ENCODE measurements around the gene REXO5. TPM values are rescaled to one million over a fixed set of nuclear protein-coding genes. Genes with fewer than 3 reads are reported as not detected.

REXO5 gene
- total and polyA plus RNA-seq, 2 donors (not counting 3 experiments of a cell fraction or from before 2014, with no cell fraction given) = 2.3 to 11.5 TPM

DNA sequence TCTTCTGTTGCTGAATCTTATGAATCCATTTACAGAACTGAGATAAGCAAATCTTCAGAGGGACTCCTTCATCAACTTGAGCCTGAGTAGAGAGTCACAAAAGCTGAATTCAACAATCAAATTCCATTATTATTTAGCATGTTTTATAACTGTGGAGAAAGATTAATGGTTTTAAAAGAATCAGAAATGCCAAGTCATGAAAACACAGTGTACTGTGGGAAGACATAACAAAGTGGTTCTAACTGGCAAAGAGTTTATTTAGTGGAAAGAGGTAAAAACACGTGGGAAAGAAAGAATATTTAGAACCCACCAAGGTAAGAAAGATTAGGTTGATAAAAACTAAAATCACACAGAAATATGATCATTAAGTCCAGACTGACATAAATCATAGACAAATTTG, 5.0 kb upstream of the REXO5 start:
- TF ChIP-seq GATA2 (IDR thresholded peaks at IDR 0.05; ENCODE audit: insufficient read depth, insufficient read length, low read depth, low read length) = no peak
- Histone ChIP-seq H3K36me3 (ENCODE audit: control insufficient read depth in 2 of 2, extremely low read depth in 1 of 2, insufficient read depth in 2 of 2, low read length in 2 of 2) (no peaks in the 10 kb centered on the region), H4K20me1 (replicated peaks; ENCODE audit: control insufficient read depth, extremely low read depth, insufficient read depth, low read length) (no peaks in the 10 kb centered on the region), H3K4me2 (ENCODE audit: insufficient read depth, low read length) (no peak overlapping the region), H3K27me3 (ENCODE audit: control insufficient read depth in 2 of 2, insufficient read depth in 2 of 2, low read length in 2 of 2) (no peaks in the 10 kb centered on the region), H3K9me3 (replicated peaks; ENCODE audit: control insufficient read depth, insufficient read depth, low read length) (no peaks in the 10 kb centered on the region), H2AFZ (ENCODE audit: low read depth, low read length) (no peak overlapping the region), H3K9me1 (replicated peaks; ENCODE audit: control insufficient read depth, extremely low read depth, insufficient read depth, low read length) (no peaks in the 10 kb centered on the region), H3K79me2 (ENCODE audit: control insufficient read depth, insufficient read depth, low read length) (no peaks in the 10 kb centered on the region), H3K4me3 (replicated peaks in 1 of 3; ENCODE audit: insufficient read depth in 1 of 3, low read depth in 1 of 3, low read length in 3 of 3) (no peak overlapping the region), H3K4me1 (ENCODE audit: control insufficient read depth, extremely low read depth, insufficient read depth, low read length) (peaks cover 8% of the 10 kb centered on the region), H3K9ac (replicated peaks; ENCODE audit: extremely low read depth, insufficient read depth, low read length) (no peak overlapping the region), H3K27ac (ENCODE audit: insufficient read depth, low read depth, low read length) (no peak overlapping the region)
- dilution Hi-C loops (cut with MboI; ENCODE audit: extremely low pct_ligation_motif_present, low sequenced_read_pairs) (no loop called here), intact Hi-C loops (cut with micrococcal nuclease) (no loop called here)
- POLR2A ChIA-PET = no interaction called here
- FAIRE-seq = no peak
- CTCF ChIA-PET = interaction anchor here (1.2 to 3.2 kb wide), 7 partner anchors 25 to 499 kb away, joined by 4 to 12 read pairs (median 4); no protein-coding TSS in a partner anchor
- DNase-seq (ENCODE audit: low read depth, low spot score) = no peak
- no TSS peak for BruUV-seq (replicated peaks)

DNA sequence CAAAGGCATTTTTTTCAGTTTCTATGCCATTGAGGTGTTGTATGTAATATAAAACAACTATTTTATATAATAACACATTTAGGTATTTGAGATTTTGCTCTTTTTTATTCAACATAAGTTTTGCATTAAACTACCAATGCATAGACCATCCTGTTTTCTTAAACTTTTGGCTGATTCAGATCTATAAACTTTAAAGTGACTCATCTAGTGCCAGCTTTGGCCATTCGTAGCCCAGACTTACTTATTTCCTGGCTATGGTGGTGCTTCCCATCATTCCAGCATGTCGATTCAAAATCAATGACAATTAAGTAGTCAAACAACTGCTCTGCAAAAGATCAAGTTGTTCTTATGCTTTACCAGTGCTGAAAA, 3.2 kb upstream of the REXO5 start:
- Histone ChIP-seq H3K9ac (replicated peaks; ENCODE audit: extremely low read depth, insufficient read depth, low read length) (no peak overlapping the region), H2AFZ (ENCODE audit: low read depth, low read length) (no peak overlapping the region), H3K4me3 (replicated peaks in 1 of 3; ENCODE audit: insufficient read depth in 1 of 3, low read depth in 1 of 3, low read length in 3 of 3) (no peak overlapping the region), H3K9me3 (replicated peaks; ENCODE audit: control insufficient read depth, insufficient read depth, low read length) (no peaks in the 10 kb centered on the region), H3K27me3 (ENCODE audit: control insufficient read depth in 2 of 2, insufficient read depth in 2 of 2, low read length in 2 of 2) (no peaks in the 10 kb centered on the region), H3K4me2 (ENCODE audit: insufficient read depth, low read length) (no peak overlapping the region), H4K20me1 (replicated peaks; ENCODE audit: control insufficient read depth, extremely low read depth, insufficient read depth, low read length) (no peaks in the 10 kb centered on the region), H3K27ac (ENCODE audit: insufficient read depth, low read depth, low read length) (no peak overlapping the region), H3K4me1 (ENCODE audit: control insufficient read depth, extremely low read depth, insufficient read depth, low read length) (peaks cover 8% of the 10 kb centered on the region), H3K79me2 (ENCODE audit: control insufficient read depth, insufficient read depth, low read length) (no peaks in the 10 kb centered on the region), H3K36me3 (ENCODE audit: control insufficient read depth in 2 of 2, extremely low read depth in 1 of 2, insufficient read depth in 2 of 2, low read length in 2 of 2) (no peaks in the 10 kb centered on the region), H3K9me1 (replicated peaks; ENCODE audit: control insufficient read depth, extremely low read depth, insufficient read depth, low read length) (no peaks in the 10 kb centered on the region)
- ChIA-PET POLR2A (no interaction called here), CTCF (no interaction called here)
- BruUV-seq (replicated peaks) = no TSS peak
- DNase-seq (ENCODE audit: low read depth, low spot score) (peak; percentile 15), FAIRE-seq (peak; percentile 15)
- dilution Hi-C loops (cut with MboI; ENCODE audit: extremely low pct_ligation_motif_present, low sequenced_read_pairs) (no loop called here), intact Hi-C loops (cut with micrococcal nuclease) (no loop called here)
- TF ChIP-seq, protein P1, sequence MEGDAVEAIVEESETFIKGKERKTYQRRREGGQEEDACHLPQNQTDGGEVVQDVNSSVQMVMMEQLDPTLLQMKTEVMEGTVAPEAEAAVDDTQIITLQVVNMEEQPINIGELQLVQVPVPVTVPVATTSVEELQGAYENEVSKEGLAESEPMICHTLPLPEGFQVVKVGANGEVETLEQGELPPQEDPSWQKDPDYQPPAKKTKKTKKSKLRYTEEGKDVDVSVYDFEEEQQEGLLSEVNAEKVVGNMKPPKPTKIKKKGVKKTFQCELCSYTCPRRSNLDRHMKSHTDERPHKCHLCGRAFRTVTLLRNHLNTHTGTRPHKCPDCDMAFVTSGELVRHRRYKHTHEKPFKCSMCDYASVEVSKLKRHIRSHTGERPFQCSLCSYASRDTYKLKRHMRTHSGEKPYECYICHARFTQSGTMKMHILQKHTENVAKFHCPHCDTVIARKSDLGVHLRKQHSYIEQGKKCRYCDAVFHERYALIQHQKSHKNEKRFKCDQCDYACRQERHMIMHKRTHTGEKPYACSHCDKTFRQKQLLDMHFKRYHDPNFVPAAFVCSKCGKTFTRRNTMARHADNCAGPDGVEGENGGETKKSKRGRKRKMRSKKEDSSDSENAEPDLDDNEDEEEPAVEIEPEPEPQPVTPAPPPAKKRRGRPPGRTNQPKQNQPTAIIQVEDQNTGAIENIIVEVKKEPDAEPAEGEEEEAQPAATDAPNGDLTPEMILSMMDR (IDR thresholded peaks at IDR 0.05; ENCODE audit: extremely low read depth in 1 of 2, insufficient read depth in 1 of 2, low read depth in 1 of 2, low read length in 2 of 2) = no peak
- no peak for TF ChIP-seq GATA2 (IDR thresholded peaks at IDR 0.05; ENCODE audit: insufficient read depth, insufficient read length, low read depth, low read length)
- TF ChIP-seq FOS (IDR thresholded peaks at IDR 0.05; ENCODE audit: borderline replicate concordance, insufficient read depth, low read length) = peak; percentile 69
- no peak for TF ChIP-seq EZH2 (IDR thresholded peaks at IDR 0.05; ENCODE audit: borderline replicate concordance, low read depth, low read length, severe bottlenecking)
- TF ChIP-seq, protein P2, sequence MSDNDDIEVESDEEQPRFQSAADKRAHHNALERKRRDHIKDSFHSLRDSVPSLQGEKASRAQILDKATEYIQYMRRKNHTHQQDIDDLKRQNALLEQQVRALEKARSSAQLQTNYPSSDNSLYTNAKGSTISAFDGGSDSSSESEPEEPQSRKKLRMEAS (IDR thresholded peaks at IDR 0.05; ENCODE audit: insufficient read depth, insufficient read length) = no peak
- TF ChIP-seq POLR2AphosphoS5 (IDR thresholded peaks at IDR 0.05; ENCODE audit: insufficient read depth, low read depth, low read length) = no peak
- TF ChIP-seq JUN (IDR thresholded peaks at IDR 0.05; ENCODE audit: borderline replicate concordance, insufficient read depth, insufficient read length, low read depth) = peak; percentile 43

All from endothelial cell of umbilical vein (primary cell).